ENCODE measurements around the gene CARNS1. TPM values are rescaled to one million over a fixed set of nuclear protein-coding genes. Genes with fewer than 3 reads are reported as not detected.

Gene CARNS1
- total and polyA plus RNA-seq, 2 of the 13 experiments (the other 11 are each of a cell fraction or from before 2014, with no cell fraction given): not detected

DNA sequence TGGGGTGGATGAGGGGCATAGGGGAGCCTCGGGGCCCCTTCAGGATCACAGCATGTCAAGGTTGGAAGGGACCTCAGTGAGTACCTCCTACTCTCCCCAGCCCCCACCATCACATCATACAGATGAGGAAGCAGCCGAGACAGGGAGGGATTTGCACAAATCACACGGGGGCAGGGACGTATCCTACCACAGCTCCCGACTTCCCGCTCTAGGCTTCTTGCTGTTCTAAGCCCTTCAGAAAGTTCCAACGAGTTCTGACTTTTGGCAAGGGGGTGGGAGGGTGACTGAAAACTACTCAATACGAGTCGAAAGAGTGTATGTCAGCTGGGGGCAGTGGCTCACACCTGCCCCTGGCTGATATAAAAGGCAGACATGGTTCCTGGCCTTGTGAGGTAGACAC is 28.4 kb upstream of the CARNS1 start:
- ChIA-PET POLR2A (interaction anchor here (2.2 to 18.5 kb wide), 2 partner anchors 14 to 33 kb away, joined by 8 to 365 read pairs; partner anchors contain the start of genes POLD4 and PPP1CA), CTCF (ENCODE audit: low intra/inter-chr PET ratio, low total read pairs) (no interaction called here)
- Histone ChIP-seq H3K4me1 (ENCODE audit: insufficient read depth, low read length) (peaks cover 33% of the 10 kb centered on the region), H2AFZ (ENCODE audit: low read length) (no peak overlapping the region), H4K20me1 (ENCODE audit: insufficient read depth, low read length) (no peaks in the 10 kb centered on the region), H3K9ac (ENCODE audit: insufficient read depth, low read depth, low read length) (no peak overlapping the region), H3K27ac (ENCODE audit: extremely low read length, insufficient read depth, low read length) (no peak overlapping the region), H3K27me3 (ENCODE audit: control insufficient read depth in 1 of 2, insufficient read depth in 2 of 2, low read length in 2 of 2) (peaks cover 1 to 23% of the 10 kb centered on the region in 2 experiments; a peak in 3 of 5 replicates), H3K4me3 (replicated peaks in 1 of 3; ENCODE audit: insufficient read depth in 1 of 3, low read depth in 2 of 3, low read length in 3 of 3) (no peak overlapping the region), H3K4me2 (ENCODE audit: low read depth, low read length) (no peak overlapping the region), H3K36me3 (replicated peaks in 1 of 2; ENCODE audit: control insufficient read depth in 1 of 2, insufficient read depth in 2 of 2, low read length in 2 of 2) (no peaks in the 10 kb centered on the region), H3K9me3 (ENCODE audit: low read length) (no peaks in the 10 kb centered on the region), H3K79me2 (ENCODE audit: insufficient read depth, low read length) (peaks cover 4% of the 10 kb centered on the region)
- BruUV-seq (replicated peaks): no TSS peak
- 12% methylated on average over 8 of the region's 9 CpGs for WGBS (ENCODE audit: low lambda C conversion rate)
- no peak for TF ChIP-seq YY1 (IDR thresholded peaks at IDR 0.05; ENCODE audit: insufficient read depth, insufficient replicate concordance, low read depth, low read length)
- 0 out of 2 replicates have a peak, but pooled peaks have one; percentile 43 for TF ChIP-seq ZNF7 (CRISPR knock-in tag; IDR thresholded peaks at IDR 0.05)
- intact Hi-C loops (cut with micrococcal nuclease; ENCODE audit: unreplicated experiment) (loop anchor here (10.0 kb wide), 1 partner anchor 142 kb away; no protein-coding TSS in a partner anchor), in situ Hi-C loops (cut with HindIII; ENCODE audit: extremely low pct_ligation_motif_present, low pct_unique_long_range_greater_than_20kb) (loop anchor here (5.0 kb wide), 1 partner anchor 35 kb away; the partner anchor contains the start of gene POLD4)
- DNase-seq (ENCODE audit: low spot score) (no peak), FAIRE-seq (no peak), ATAC-seq (no peak)

GRCh38 chr11:67387518-67387917 is 28.0 kb upstream of the CARNS1 start:
- no peak overlapping the region for H3K9ac ChIP-seq (ENCODE audit: insufficient read depth, low read depth, low read length)
- TF ChIP-seq, protein P1, sequence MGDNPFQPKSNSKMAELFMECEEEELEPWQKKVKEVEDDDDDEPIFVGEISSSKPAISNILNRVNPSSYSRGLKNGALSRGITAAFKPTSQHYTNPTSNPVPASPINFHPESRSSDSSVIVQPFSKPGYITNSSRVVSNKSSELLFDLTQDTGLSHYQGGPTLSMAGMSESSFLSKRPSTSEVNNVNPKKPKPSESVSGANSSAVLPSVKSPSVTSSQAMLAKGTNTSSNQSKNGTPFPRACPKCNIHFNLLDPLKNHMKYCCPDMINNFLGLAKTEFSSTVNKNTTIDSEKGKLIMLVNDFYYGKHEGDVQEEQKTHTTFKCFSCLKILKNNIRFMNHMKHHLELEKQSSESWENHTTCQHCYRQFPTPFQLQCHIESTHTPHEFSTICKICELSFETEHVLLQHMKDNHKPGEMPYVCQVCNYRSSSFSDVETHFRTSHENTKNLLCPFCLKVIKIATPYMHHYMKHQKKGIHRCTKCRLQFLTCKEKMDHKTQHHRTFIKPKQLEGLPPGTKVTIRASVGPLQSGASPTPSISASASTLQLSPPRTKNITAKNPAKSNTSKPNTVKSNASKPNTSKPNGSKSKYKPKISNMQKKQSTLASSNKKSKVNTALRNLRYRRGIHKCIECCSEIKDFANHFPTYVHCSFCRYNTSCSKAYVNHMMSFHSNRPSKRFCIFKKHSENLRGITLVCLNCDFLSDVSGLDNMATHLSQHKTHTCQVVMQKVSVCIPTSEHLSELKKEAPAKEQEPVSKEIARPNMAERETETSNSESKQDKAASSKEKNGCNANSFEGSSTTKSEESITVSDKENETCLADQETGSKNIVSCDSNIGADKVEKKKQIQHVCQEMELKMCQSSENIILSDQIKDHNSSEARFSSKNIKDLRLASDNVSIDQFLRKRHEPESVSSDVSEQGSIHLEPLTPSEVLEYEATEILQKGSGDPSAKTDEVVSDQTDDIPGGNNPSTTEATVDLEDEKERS (CRISPR knock-in tag; IDR thresholded peaks at IDR 0.05): no peak
- TF ChIP-seq KLF12 (CRISPR knock-in tag; IDR thresholded peaks at IDR 0.05; ENCODE audit: borderline replicate concordance) (no peak), ZNF326 (CRISPR knock-in tag; IDR thresholded peaks at IDR 0.05; ENCODE audit: borderline replicate concordance) (no peak), RERE (CRISPR knock-in tag; IDR thresholded peaks at IDR 0.05; ENCODE audit: low read depth) (no peak), ZNF431 (CRISPR knock-in tag; IDR thresholded peaks at IDR 0.05; ENCODE audit: borderline replicate concordance, low read depth) (no peak), ZNF331 (CRISPR knock-in tag; IDR thresholded peaks at IDR 0.05) (no peak), ZNF382 (CRISPR knock-in tag; IDR thresholded peaks at IDR 0.05; ENCODE audit: borderline replicate concordance) (no peak)
- DNase-seq (ENCODE audit: low spot score) (no peak), FAIRE-seq (no peak), ATAC-seq (no peak)
- H3K4me1 ChIP-seq (ENCODE audit: insufficient read depth, low read length): peaks cover 32% of the 10 kb centered on the region
- H3K79me2 ChIP-seq (ENCODE audit: insufficient read depth, low read length): peaks cover 8% of the 10 kb centered on the region
- no peak overlapping the region for H3K27ac ChIP-seq (ENCODE audit: extremely low read length, insufficient read depth, low read length)
- no peak overlapping the region for H3K4me2 ChIP-seq (ENCODE audit: low read depth, low read length)
- intact Hi-C loops (cut with micrococcal nuclease; ENCODE audit: unreplicated experiment) (loop anchor here (10.0 kb wide), 1 partner anchor 143 kb away; no protein-coding TSS in a partner anchor), in situ Hi-C loops (cut with HindIII; ENCODE audit: extremely low pct_ligation_motif_present, low pct_unique_long_range_greater_than_20kb) (loop anchor here (5.0 kb wide), 1 partner anchor 35 kb away; the partner anchor contains the start of gene POLD4)
- ChIA-PET POLR2A (interaction anchor here (2.2 kb wide), 1 partner anchor 14 kb away, joined by 8 read pairs; the partner anchor contains the start of gene PPP1CA), CTCF (ENCODE audit: low intra/inter-chr PET ratio, low total read pairs) (no interaction called here)
- H3K36me3 ChIP-seq (replicated peaks in 1 of 2; ENCODE audit: control insufficient read depth in 1 of 2, insufficient read depth in 2 of 2, low read length in 2 of 2): no peaks in the 10 kb centered on the region
- no peaks in the 10 kb centered on the region for H3K9me3 ChIP-seq (ENCODE audit: low read length)
- BruUV-seq (replicated peaks): no TSS peak
- WGBS (ENCODE audit: low lambda C conversion rate): 57% methylated on average over 5 of the region's 6 CpGs
- H3K4me3 ChIP-seq (replicated peaks in 1 of 3; ENCODE audit: insufficient read depth in 1 of 3, low read depth in 2 of 3, low read length in 3 of 3): no peak overlapping the region
- no peak overlapping the region for H2AFZ ChIP-seq (ENCODE audit: low read length)
- H3K27me3 ChIP-seq (ENCODE audit: control insufficient read depth in 1 of 2, insufficient read depth in 2 of 2, low read length in 2 of 2): peaks cover 1 to 20% of the 10 kb centered on the region in 2 experiments; a peak in 3 of 5 replicates
- H4K20me1 ChIP-seq (ENCODE audit: insufficient read depth, low read length): no peaks in the 10 kb centered on the region
